Measurements from ENCODE around the gene APP. TPM values are rescaled to one million over a fixed set of nuclear protein-coding genes. Genes with fewer than 3 reads are reported as not detected.

APP gene
- total RNA-seq, 2 experiments from 2014 or later = 0.55 TPM; not detected in 1

GRCh38 chr21:26080211-26080610 is 90.4 kb downstream of the APP start:
- Histone ChIP-seq H3K9me2 (ENCODE audit: insufficient read depth, low read length) (no peaks in the 10 kb centered on the region), H3K36me3 (ENCODE audit: insufficient read depth, low read length) (no peaks in the 10 kb centered on the region), H3K4me3 (ENCODE audit: low read depth, low read length, poor library complexity, severe bottlenecking) (no peak overlapping the region), H3K4me2 (ENCODE audit: low read length) (no peak overlapping the region), H2AFZ (ENCODE audit: low read length) (no peak overlapping the region), H3K27ac (ENCODE audit: low read depth, low read length, poor library complexity, severe bottlenecking) (no peak overlapping the region), H3K4me1 (ENCODE audit: insufficient read depth, low read length, poor library complexity, severe bottlenecking) (no peaks in the 10 kb centered on the region), H3K79me2 (ENCODE audit: insufficient read depth, low read depth, low read length) (no peaks in the 10 kb centered on the region), H4K20me1 (ENCODE audit: insufficient read depth, low read length) (no peaks in the 10 kb centered on the region), H3K9me3 (ENCODE audit: low read length) (no peaks in the 10 kb centered on the region)
- intact Hi-C loops (cut with micrococcal nuclease; ENCODE audit: unreplicated experiment) = no loop called here
- TF ChIP-seq, protein P1, sequence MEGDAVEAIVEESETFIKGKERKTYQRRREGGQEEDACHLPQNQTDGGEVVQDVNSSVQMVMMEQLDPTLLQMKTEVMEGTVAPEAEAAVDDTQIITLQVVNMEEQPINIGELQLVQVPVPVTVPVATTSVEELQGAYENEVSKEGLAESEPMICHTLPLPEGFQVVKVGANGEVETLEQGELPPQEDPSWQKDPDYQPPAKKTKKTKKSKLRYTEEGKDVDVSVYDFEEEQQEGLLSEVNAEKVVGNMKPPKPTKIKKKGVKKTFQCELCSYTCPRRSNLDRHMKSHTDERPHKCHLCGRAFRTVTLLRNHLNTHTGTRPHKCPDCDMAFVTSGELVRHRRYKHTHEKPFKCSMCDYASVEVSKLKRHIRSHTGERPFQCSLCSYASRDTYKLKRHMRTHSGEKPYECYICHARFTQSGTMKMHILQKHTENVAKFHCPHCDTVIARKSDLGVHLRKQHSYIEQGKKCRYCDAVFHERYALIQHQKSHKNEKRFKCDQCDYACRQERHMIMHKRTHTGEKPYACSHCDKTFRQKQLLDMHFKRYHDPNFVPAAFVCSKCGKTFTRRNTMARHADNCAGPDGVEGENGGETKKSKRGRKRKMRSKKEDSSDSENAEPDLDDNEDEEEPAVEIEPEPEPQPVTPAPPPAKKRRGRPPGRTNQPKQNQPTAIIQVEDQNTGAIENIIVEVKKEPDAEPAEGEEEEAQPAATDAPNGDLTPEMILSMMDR (conservative IDR thresholded peaks at IDR 0.05; ENCODE audit: low read length) = no peak
- no peak for TF ChIP-seq EZH2phosphoT487 (IDR thresholded peaks at IDR 0.05; ENCODE audit: borderline replicate concordance, low read depth, low read length)
- POLR2A ChIA-PET = interaction anchor here (0.7 to 0.9 kb wide), 2 partner anchors 9 to 280 kb away, joined by 3 to 5 read pairs; no protein-coding TSS in a partner anchor
- no peak for DNase-seq (ENCODE audit: low spot score)
- BruUV-seq (replicated peaks) = no TSS peak
- CTCF ChIA-PET (ENCODE audit: unreplicated experiment) = no interaction called here

DNA sequence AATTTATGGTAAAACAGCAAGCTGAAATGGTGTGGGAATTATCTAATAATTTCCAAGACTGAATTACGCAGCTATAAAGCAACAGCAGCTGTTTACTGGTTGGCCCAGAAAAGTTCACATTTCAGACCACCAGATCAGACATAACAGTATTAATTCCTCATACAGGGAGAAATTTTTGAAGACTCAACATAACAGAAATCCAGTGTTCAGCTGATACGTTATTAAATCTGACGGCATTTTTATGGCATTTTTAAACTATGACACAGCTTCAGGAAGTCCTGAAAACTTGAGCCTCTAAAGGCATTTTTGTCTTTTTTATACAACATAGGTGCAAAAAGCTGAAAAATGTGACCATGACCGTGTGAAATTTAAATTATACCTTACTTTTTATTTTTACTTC is 91.2 kb downstream of the APP start:
- Histone ChIP-seq H3K4me2 (ENCODE audit: low read length) (no peak overlapping the region), H3K4me3 (ENCODE audit: low read depth, low read length, poor library complexity, severe bottlenecking) (no peak overlapping the region), H3K36me3 (ENCODE audit: insufficient read depth, low read length) (no peaks in the 10 kb centered on the region), H2AFZ (ENCODE audit: low read length) (no peak overlapping the region), H3K9me2 (ENCODE audit: insufficient read depth, low read length) (no peaks in the 10 kb centered on the region), H3K27ac (ENCODE audit: low read depth, low read length, poor library complexity, severe bottlenecking) (no peak overlapping the region), H4K20me1 (ENCODE audit: insufficient read depth, low read length) (no peaks in the 10 kb centered on the region), H3K9me3 (ENCODE audit: low read length) (no peaks in the 10 kb centered on the region), H3K79me2 (ENCODE audit: insufficient read depth, low read depth, low read length) (no peaks in the 10 kb centered on the region), H3K4me1 (ENCODE audit: insufficient read depth, low read length, poor library complexity, severe bottlenecking) (no peaks in the 10 kb centered on the region)
- no peak for TF ChIP-seq EZH2phosphoT487 (IDR thresholded peaks at IDR 0.05; ENCODE audit: borderline replicate concordance, low read depth, low read length)
- TF ChIP-seq, protein P1 (conservative IDR thresholded peaks at IDR 0.05; ENCODE audit: low read length) = no peak
- intact Hi-C loops (cut with micrococcal nuclease; ENCODE audit: unreplicated experiment) = no loop called here
- ChIA-PET POLR2A (no interaction called here), CTCF (ENCODE audit: unreplicated experiment) (no interaction called here)
- DNase-seq (ENCODE audit: low spot score) = no peak
- BruUV-seq (replicated peaks) = no TSS peak

DNA sequence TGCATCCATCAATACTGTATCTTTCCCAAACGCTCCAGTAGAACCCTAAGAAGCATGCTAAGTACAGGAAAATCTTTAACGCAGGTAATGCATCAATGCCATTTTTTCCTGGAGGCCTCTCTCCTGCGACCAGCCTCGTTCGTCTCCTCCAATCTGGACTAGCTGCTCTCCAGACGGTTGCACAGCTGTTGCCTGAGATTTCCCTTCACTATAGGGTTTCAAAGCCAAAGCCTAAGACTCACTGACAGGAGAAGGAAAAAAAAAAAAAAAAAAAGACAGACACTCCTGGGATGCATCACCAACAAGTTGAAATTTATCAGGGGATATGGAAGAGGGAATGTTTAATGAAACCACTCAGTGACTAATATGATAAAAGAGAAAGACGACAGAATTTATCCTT is 93.0 kb downstream of the APP start:
- Histone ChIP-seq H3K79me2 (ENCODE audit: insufficient read depth, low read depth, low read length) (no peaks in the 10 kb centered on the region), H3K4me3 (ENCODE audit: low read depth, low read length, poor library complexity, severe bottlenecking) (no peak overlapping the region), H3K4me2 (ENCODE audit: low read length) (no peak overlapping the region), H3K27ac (ENCODE audit: low read depth, low read length, poor library complexity, severe bottlenecking) (no peak overlapping the region), H3K9me3 (ENCODE audit: low read length) (no peaks in the 10 kb centered on the region), H2AFZ (ENCODE audit: low read length) (no peak overlapping the region), H3K4me1 (ENCODE audit: insufficient read depth, low read length, poor library complexity, severe bottlenecking) (no peaks in the 10 kb centered on the region), H3K9me2 (ENCODE audit: insufficient read depth, low read length) (no peaks in the 10 kb centered on the region), H4K20me1 (ENCODE audit: insufficient read depth, low read length) (no peaks in the 10 kb centered on the region), H3K36me3 (ENCODE audit: insufficient read depth, low read length) (no peaks in the 10 kb centered on the region)
- ChIA-PET CTCF (ENCODE audit: unreplicated experiment) (no interaction called here), POLR2A (no interaction called here)
- DNase-seq (ENCODE audit: low spot score) = no peak
- intact Hi-C loops (cut with micrococcal nuclease; ENCODE audit: unreplicated experiment) = no loop called here
- TF ChIP-seq EZH2phosphoT487 (IDR thresholded peaks at IDR 0.05; ENCODE audit: borderline replicate concordance, low read depth, low read length) = no peak
- TF ChIP-seq, protein P1 (conservative IDR thresholded peaks at IDR 0.05; ENCODE audit: low read length) = no peak
- no TSS peak for BruUV-seq (replicated peaks)
